Stimulated activated CD8-positive, alpha-beta memory T cell treated with anti-CD3 and anti-CD28 coated beads, Interleukin-4, amount 100 ng/mL, for 4 hours (primary cell): Measurements from ENCODE around the gene ERICH3.

Experiments
- DNase-seq, 2 donors: peaks; one replicate each; pipeline ENCODE4 v3.0.0-alpha.2; 2020; ENCODE audit warnings: low read depth in 2 of 2, low spot score in 1 of 2

The ERICH3 gene

DNA sequence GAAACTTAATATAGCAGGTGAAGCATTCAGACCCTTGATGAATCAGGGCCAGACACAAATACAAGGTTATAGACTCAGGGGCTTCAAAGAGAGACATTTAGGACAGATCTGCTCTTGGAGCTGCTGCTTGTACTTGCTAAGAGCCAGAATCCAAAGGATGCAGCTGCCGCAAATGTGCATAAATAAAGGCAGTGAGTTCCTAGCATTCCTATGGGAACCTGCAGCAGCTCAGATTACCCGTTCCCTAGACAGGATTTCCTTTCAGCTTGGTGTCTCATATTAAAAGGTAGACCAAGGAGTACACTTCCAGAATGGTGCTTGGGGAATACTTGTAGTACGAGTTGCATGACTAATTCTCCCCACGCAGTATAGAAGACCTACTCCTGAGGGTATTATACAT is 151.4 kb downstream of the ERICH3 start:
- no peak for DNase-seq
